ENCODE measurements around the gene KARS1.

The KARS1 gene

DNA sequence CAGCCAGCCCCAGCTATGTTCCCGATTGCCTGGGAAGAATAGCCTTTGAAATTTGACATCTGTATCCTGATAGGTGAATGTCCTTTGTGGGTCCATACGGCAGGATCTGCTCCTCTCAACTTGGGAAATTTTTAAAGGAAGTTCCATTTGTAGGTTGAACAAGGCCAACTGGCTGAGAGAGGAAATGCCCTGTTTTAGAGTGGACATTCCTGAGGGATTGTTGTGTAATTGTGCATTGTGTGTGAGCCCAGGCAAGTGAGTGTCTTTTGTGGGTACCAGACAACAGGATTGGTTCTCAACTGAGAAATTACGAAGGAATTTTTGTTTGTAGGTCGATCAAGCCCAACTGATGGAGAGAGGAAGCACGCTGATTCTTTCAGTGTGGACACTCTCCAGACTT, 31.9 kb upstream of the KARS1 start:
- no peak for DNase-seq

DNA sequence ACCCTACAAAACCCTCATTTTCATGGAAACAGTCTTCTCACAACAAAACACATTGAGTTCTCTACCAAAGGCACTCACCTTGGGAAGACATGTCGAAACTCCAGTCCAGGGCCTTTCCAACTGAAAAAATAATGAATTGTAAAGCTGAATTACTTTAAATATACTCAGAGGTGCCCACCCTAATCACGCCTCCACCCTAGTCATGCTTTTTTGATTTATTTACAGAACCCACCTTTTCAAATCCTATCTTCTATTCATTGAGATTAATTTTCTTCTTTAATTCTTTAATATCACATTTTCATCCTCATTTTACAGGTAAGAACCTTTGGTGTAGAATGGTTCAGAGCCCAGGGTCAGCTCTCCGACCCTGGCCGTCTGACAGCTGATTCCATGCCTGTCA, 29.4 kb upstream of the KARS1 start, which contains the start of gene CPHXL2:
TSS of gene CPHXL2 (minus strand) at position 101 of the 400 bp plus-strand sequence. CDS start at position 91, 10 bp downstream.
- Histone ChIP-seq H3K4ac (ENCODE audit: low read depth in 1 of 2, low read length in 2 of 2) (no peak within 1 kb of the TSS), H2BK12ac (ENCODE audit: low read length in 2 of 2) (no peak within 1 kb of the TSS), H3K14ac (ENCODE audit: low read length in 2 of 2) (no peak within 1 kb of the TSS), H3K18ac (ENCODE audit: low read depth in 1 of 2, low read length in 2 of 2) (no peak within 1 kb of the TSS), H3K9me3 (ENCODE audit: control insufficient read depth, low read length) (no peaks in the 10 kb centered on the region), H3K27me3 (ENCODE audit: control insufficient read depth in 1 of 2, insufficient read depth in 1 of 2, low read length in 2 of 2) (no peaks in the 10 kb centered on the region), H4K91ac (ENCODE audit: low read length) (no peak within 1 kb of the TSS), H2AFZ (ENCODE audit: low read depth, low read length) (no peak within 1 kb of the TSS), H3K36me3 (ENCODE audit: control insufficient read depth in 1 of 2, insufficient read depth in 2 of 2, low read depth in 1 of 2, low read length in 2 of 2) (no peaks in the 10 kb centered on the region), H2BK15ac (ENCODE audit: low read depth, poor library complexity, severe bottlenecking) (no peak within 1 kb of the TSS), H3K4me3 (ENCODE audit: insufficient read depth in 1 of 2, low read depth in 1 of 2, low read length in 2 of 2) (no peak within 1 kb of the TSS), H2BK120ac (ENCODE audit: low read depth, low read length) (no peak within 1 kb of the TSS), H2AK5ac (ENCODE audit: low read length, severe bottlenecking) (no peak within 1 kb of the TSS), H2BK5ac (ENCODE audit: low read depth, low read length, poor library complexity, severe bottlenecking) (no peak within 1 kb of the TSS), H3K79me1 (replicated peaks; ENCODE audit: low read length, poor library complexity, severe bottlenecking) (no peaks in the 10 kb centered on the region), H3K9ac (ENCODE audit: low read length) (no peak within 1 kb of the TSS), H3K27ac (ENCODE audit: low read length, poor library complexity, severe bottlenecking) (no peak within 1 kb of the TSS), H4K8ac (ENCODE audit: low read length) (no peak within 1 kb of the TSS), H3K23ac (ENCODE audit: low read length in 2 of 2) (no peak within 1 kb of the TSS), H3K4me2 (ENCODE audit: low read length, poor library complexity, severe bottlenecking) (no peak within 1 kb of the TSS), H3K4me1 (ENCODE audit: control insufficient read depth, insufficient read depth, low read depth, low read length) (no peaks in the 10 kb centered on the region)
- no peak for DNase-seq
- WGBS: 97% methylated on average over 3 of the region's 4 CpGs

More for the DNA sequence above, 31.9 kb upstream of the KARS1 start:
- H3K4me1 ChIP-seq (ENCODE audit: control insufficient read depth, insufficient read depth, low read depth, low read length): no peaks in the 10 kb centered on the region
- no peaks in the 10 kb centered on the region for H3K27me3 ChIP-seq (ENCODE audit: control insufficient read depth in 1 of 2, insufficient read depth in 1 of 2, low read length in 2 of 2)
- H2BK12ac ChIP-seq (ENCODE audit: low read length in 2 of 2): no peak overlapping the region
- no peak overlapping the region for H4K91ac ChIP-seq (ENCODE audit: low read length)
- H3K4me3 ChIP-seq (ENCODE audit: insufficient read depth in 1 of 2, low read depth in 1 of 2, low read length in 2 of 2): no peak overlapping the region
- H2AK5ac ChIP-seq (ENCODE audit: low read length, severe bottlenecking): no peak overlapping the region
- no peaks in the 10 kb centered on the region for H3K79me1 ChIP-seq (replicated peaks; ENCODE audit: low read length, poor library complexity, severe bottlenecking)
- H4K8ac ChIP-seq (ENCODE audit: low read length): no peak overlapping the region
- no peak overlapping the region for H3K9ac ChIP-seq (ENCODE audit: low read length)
- H3K27ac ChIP-seq (ENCODE audit: low read length, poor library complexity, severe bottlenecking): no peak overlapping the region
- H3K14ac ChIP-seq (ENCODE audit: low read length in 2 of 2): no peak overlapping the region
- 90% methylated on average over 5 of the region's 5 CpGs for WGBS
- H3K36me3 ChIP-seq (ENCODE audit: control insufficient read depth in 1 of 2, insufficient read depth in 2 of 2, low read depth in 1 of 2, low read length in 2 of 2): no peaks in the 10 kb centered on the region
- no peak overlapping the region for H3K18ac ChIP-seq (ENCODE audit: low read depth in 1 of 2, low read length in 2 of 2)
- H2BK15ac ChIP-seq (ENCODE audit: low read depth, poor library complexity, severe bottlenecking): no peak overlapping the region
- H3K4me2 ChIP-seq (ENCODE audit: low read length, poor library complexity, severe bottlenecking): no peak overlapping the region
- H3K4ac ChIP-seq (ENCODE audit: low read depth in 1 of 2, low read length in 2 of 2): no peak overlapping the region
- no peak overlapping the region for H2BK5ac ChIP-seq (ENCODE audit: low read depth, low read length, poor library complexity, severe bottlenecking)
- H3K9me3 ChIP-seq (ENCODE audit: control insufficient read depth, low read length): peaks cover 9% of the 10 kb centered on the region
- no peak overlapping the region for H3K23ac ChIP-seq (ENCODE audit: low read length in 2 of 2)
- H2AFZ ChIP-seq (ENCODE audit: low read depth, low read length): no peak overlapping the region
- H2BK120ac ChIP-seq (ENCODE audit: low read depth, low read length): no peak overlapping the region

DNA sequence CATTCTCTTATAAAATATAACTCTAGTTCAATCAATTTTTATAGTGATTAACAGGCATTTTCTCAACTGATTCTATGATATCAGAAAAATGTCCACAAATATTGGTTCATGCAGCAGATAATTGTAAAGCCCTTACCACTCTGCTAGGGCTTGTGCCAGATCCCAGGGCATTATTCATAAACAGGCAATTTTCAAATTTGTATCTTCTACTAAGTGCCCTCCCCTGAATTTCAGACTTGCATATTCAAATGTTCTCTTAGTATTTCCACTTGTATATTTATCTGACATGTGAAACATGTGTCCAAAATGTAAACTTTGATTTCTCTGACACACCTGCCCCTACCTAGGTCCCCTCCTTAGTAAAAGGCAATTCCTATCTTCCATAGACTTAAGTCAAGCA, 20.0 kb upstream of the KARS1 start:
- no peak for DNase-seq
- Histone ChIP-seq H3K27me3 (ENCODE audit: control insufficient read depth in 1 of 2, insufficient read depth in 1 of 2, low read length in 2 of 2) (no peaks in the 10 kb centered on the region), H2BK120ac (ENCODE audit: low read depth, low read length) (no peak overlapping the region), H3K79me1 (replicated peaks; ENCODE audit: low read length, poor library complexity, severe bottlenecking) (no peaks in the 10 kb centered on the region), H3K23ac (ENCODE audit: low read length in 2 of 2) (no peak overlapping the region), H3K27ac (ENCODE audit: low read length, poor library complexity, severe bottlenecking) (no peak overlapping the region), H4K91ac (ENCODE audit: low read length) (no peak overlapping the region), H2BK5ac (ENCODE audit: low read depth, low read length, poor library complexity, severe bottlenecking) (no peak overlapping the region), H3K4me2 (ENCODE audit: low read length, poor library complexity, severe bottlenecking) (no peak overlapping the region), H3K14ac (ENCODE audit: low read length in 2 of 2) (no peak overlapping the region), H3K4me1 (ENCODE audit: control insufficient read depth, insufficient read depth, low read depth, low read length) (no peaks in the 10 kb centered on the region), H3K4me3 (ENCODE audit: insufficient read depth in 1 of 2, low read depth in 1 of 2, low read length in 2 of 2) (no peak overlapping the region), H3K36me3 (ENCODE audit: control insufficient read depth in 1 of 2, insufficient read depth in 2 of 2, low read depth in 1 of 2, low read length in 2 of 2) (peaks cover 0 to 4% of the 10 kb centered on the region in 2 experiments), H3K9ac (ENCODE audit: low read length) (no peak overlapping the region), H2BK12ac (ENCODE audit: low read length in 2 of 2) (no peak overlapping the region), H2AFZ (ENCODE audit: low read depth, low read length) (no peak overlapping the region), H2BK15ac (ENCODE audit: low read depth, poor library complexity, severe bottlenecking) (no peak overlapping the region), H3K4ac (ENCODE audit: low read depth in 1 of 2, low read length in 2 of 2) (no peak overlapping the region), H2AK5ac (ENCODE audit: low read length, severe bottlenecking) (no peak overlapping the region), H3K18ac (ENCODE audit: low read depth in 1 of 2, low read length in 2 of 2) (no peak overlapping the region), H4K8ac (ENCODE audit: low read length) (no peak overlapping the region), H3K9me3 (ENCODE audit: control insufficient read depth, low read length) (no peaks in the 10 kb centered on the region)

- no peak overlapping the region for H2AK5ac ChIP-seq (ENCODE audit: low read length, severe bottlenecking)
- H2AFZ ChIP-seq (ENCODE audit: low read depth, low read length): no peak overlapping the region
- H3K27me3 ChIP-seq (ENCODE audit: control insufficient read depth in 1 of 2, insufficient read depth in 1 of 2, low read length in 2 of 2): no peaks in the 10 kb centered on the region
- H4K91ac ChIP-seq (ENCODE audit: low read length): no peak overlapping the region
- H3K36me3 ChIP-seq (ENCODE audit: control insufficient read depth in 1 of 2, insufficient read depth in 2 of 2, low read depth in 1 of 2, low read length in 2 of 2): peaks cover 20 to 57% of the 10 kb centered on the region in 2 experiments
- H3K4me3 ChIP-seq (ENCODE audit: insufficient read depth in 1 of 2, low read depth in 1 of 2, low read length in 2 of 2): no peak overlapping the region
- H3K79me1 ChIP-seq (replicated peaks; ENCODE audit: low read length, poor library complexity, severe bottlenecking): peaks cover 17% of the 10 kb centered on the region
- no peak overlapping the region for H3K27ac ChIP-seq (ENCODE audit: low read length, poor library complexity, severe bottlenecking)
- H3K18ac ChIP-seq (ENCODE audit: low read depth in 1 of 2, low read length in 2 of 2): no peak overlapping the region
- H3K9me3 ChIP-seq (ENCODE audit: control insufficient read depth, low read length): no peaks in the 10 kb centered on the region
- H3K23ac ChIP-seq (ENCODE audit: low read length in 2 of 2): no peak overlapping the region
- no peak overlapping the region for H2BK120ac ChIP-seq (ENCODE audit: low read depth, low read length)
- H2BK12ac ChIP-seq (ENCODE audit: low read length in 2 of 2): no peak overlapping the region
- H2BK5ac ChIP-seq (ENCODE audit: low read depth, low read length, poor library complexity, severe bottlenecking): no peak overlapping the region
- H2BK15ac ChIP-seq (ENCODE audit: low read depth, poor library complexity, severe bottlenecking): no peak overlapping the region
- H3K4me1 ChIP-seq (ENCODE audit: control insufficient read depth, insufficient read depth, low read depth, low read length): no peaks in the 10 kb centered on the region
- WGBS: 95% methylated on average over 2 of the region's 4 CpGs
- no peak overlapping the region for H3K4ac ChIP-seq (ENCODE audit: low read depth in 1 of 2, low read length in 2 of 2)
- no peak overlapping the region for H3K14ac ChIP-seq (ENCODE audit: low read length in 2 of 2)
- H3K4me2 ChIP-seq (ENCODE audit: low read length, poor library complexity, severe bottlenecking): no peak overlapping the region
- no peak for DNase-seq
- H3K9ac ChIP-seq (ENCODE audit: low read length): no peak overlapping the region
- H4K8ac ChIP-seq (ENCODE audit: low read length): no peak overlapping the region
Observed at GRCh38 chr16:75660726-75661302, 13.3 kb upstream of the KARS1 start.
